ENCODE results near the gene RET.

DNA sequence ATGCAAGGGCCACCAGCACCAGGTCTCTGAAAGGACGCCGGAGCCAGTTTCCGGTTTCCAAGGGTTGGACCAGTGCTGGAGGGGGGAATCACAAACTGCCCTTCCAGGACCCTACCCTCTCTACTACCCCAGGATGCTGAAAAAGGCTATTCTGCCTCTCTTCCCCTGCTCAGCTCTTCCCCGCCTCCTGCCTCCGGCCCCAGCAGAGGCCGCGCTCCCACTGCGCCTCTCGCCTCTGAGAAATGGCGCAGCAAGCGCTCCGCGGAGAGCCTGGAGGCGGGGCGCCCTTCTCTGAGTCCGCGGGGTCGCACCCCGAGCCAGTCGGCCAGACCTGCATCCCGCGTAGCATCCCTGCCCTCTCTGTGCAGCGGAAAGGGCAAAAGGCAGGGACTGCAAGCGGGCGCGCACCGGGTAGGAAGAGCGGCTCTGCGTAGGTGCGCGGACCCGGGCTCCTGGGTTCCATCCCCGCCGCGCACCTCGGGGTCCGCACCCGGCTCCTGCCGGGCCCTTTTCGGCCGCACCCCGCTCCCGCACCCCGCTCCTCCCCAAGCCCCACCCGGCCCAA is 476 bp upstream of the RET start:
- TF ChIP-seq POLR2A (IDR thresholded peaks at IDR 0.05) (no peak), CTCF (IDR thresholded peaks at IDR 0.05) (no peak)

Measured in tibial nerve (tissue), 3 donors.